ENCODE measurements around the gene TENM3. TPM values are rescaled to one million over a fixed set of nuclear protein-coding genes. Genes with fewer than 3 reads are reported as not detected.

TENM3 gene
- total RNA-seq, 4 donors from 2014 or later: 0.64 to 5.5 (median 2.1) TPM

DNA sequence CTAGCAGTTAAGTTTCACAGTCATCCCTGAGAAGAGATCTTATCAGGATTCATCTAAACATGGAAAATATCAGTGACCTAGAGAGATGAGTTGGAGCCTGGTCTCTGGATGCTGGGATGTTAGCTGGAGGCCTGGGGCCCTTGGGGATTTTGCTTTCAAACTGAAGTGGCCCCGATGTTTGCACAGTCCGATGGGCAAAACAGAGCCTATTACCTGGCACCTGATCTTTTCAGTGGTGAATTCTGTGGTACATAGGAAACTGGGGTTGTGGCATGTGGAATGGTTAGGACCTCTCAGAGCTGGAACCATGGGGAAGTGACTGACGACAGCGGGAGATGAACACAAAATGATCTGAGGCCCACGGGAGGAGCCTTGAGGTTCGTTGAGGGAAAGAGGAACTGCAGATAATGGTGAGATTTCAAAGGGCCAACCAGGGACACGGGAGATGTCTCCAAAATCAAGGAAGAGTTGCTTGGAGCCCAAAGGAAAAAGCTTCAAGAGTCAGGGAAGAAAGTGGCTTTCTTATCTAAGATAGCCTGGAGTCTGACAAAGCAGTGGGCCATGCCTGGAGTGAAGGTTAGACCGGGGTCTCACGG lies 17.8 kb upstream of the TENM3 start:
- Histone ChIP-seq H3K4me1 (peaks cover 0 to 31% (median 6%) of the 10 kb centered on the region in 3 donors), H3K9me3 (no peaks in the 10 kb centered on the region), H3K27ac (no peak overlapping the region), H3K4me3 (no peak overlapping the region), H3K27me3 (no peaks in the 10 kb centered on the region), H3K36me3 (no peaks in the 10 kb centered on the region)
- TF ChIP-seq, protein P1, sequence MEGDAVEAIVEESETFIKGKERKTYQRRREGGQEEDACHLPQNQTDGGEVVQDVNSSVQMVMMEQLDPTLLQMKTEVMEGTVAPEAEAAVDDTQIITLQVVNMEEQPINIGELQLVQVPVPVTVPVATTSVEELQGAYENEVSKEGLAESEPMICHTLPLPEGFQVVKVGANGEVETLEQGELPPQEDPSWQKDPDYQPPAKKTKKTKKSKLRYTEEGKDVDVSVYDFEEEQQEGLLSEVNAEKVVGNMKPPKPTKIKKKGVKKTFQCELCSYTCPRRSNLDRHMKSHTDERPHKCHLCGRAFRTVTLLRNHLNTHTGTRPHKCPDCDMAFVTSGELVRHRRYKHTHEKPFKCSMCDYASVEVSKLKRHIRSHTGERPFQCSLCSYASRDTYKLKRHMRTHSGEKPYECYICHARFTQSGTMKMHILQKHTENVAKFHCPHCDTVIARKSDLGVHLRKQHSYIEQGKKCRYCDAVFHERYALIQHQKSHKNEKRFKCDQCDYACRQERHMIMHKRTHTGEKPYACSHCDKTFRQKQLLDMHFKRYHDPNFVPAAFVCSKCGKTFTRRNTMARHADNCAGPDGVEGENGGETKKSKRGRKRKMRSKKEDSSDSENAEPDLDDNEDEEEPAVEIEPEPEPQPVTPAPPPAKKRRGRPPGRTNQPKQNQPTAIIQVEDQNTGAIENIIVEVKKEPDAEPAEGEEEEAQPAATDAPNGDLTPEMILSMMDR (IDR thresholded peaks at IDR 0.05): no peak
- no peak for TF ChIP-seq POLR2A (IDR thresholded peaks at IDR 0.05)
- DNase-seq: no peak
- 84 to 90% methylated on average over 7 to 9 of the region's 9 CpGs for WGBS, 2 donors
- intact Hi-C loops (cut with DNase I): no loop called here

DNA sequence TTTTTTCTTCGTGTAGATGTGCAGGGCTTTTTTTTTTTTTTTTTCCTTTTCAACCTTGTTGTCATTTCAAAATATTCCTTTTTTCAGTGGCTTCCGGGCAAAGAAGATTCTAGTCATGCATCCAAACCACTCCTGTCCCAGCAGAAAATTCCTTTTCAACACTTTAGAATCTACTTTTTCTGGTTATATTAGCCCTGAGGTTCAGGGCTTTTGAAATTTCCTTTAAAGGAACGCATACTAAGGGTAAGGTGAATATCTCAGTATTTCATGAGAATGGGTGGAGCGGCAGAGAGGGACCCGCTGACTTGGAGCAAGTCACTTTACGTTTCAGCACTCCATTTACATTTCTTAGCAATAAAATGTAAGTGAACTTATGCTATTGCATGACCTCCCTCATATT lies 15.6 kb upstream of the TENM3 start:
- WGBS, 2 donors: 84 to 85% methylated on average over 6 of the region's 6 CpGs

DNA sequence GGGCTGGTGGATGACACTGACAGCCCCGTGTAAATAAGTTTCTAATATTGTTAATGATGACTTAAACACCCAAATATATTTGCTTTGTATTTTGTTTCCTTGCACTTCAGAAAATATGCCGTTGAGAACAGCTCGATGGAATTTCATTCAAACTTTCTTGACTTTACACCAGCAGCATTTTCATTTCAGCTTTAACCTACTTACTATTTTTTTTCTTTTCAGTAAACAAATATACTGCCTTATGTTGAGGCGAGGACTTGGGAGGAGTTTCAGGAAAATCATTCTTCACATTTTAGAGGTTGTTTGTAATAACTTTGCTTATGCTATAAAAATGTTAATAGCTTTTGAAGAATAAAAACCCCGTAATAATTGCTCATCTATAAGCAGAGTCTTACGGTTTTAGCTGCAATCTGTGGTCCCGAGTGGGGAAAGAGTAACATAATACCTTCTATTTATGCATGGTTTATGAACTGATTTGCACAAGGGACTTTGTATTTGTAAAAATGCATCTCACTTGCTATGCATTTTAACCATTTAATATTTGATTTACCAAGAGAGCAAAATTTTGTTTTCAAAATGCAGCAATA lies 14.1 kb upstream of the TENM3 start:
- Histone ChIP-seq H3K9me3 (no peaks in the 10 kb centered on the region), H3K27ac (no peak overlapping the region), H3K4me3 (no peak overlapping the region), H3K4me1 (peaks cover 0 to 17% (median 3%) of the 10 kb centered on the region in 3 donors), H3K36me3 (no peaks in the 10 kb centered on the region), H3K27me3 (no peaks in the 10 kb centered on the region)
- 66% methylated on average over 7 of the region's 7 CpGs for WGBS, 2 donors
- no peak for DNase-seq
- TF ChIP-seq, protein P1 (IDR thresholded peaks at IDR 0.05): no peak
- TF ChIP-seq POLR2A (IDR thresholded peaks at IDR 0.05): no peak
- intact Hi-C loops (cut with DNase I): no loop called here

More for the DNA sequence above, 15.6 kb upstream of the TENM3 start:
- H3K36me3 ChIP-seq: no peaks in the 10 kb centered on the region
- H3K9me3 ChIP-seq: no peaks in the 10 kb centered on the region
- TF ChIP-seq, protein P1 (IDR thresholded peaks at IDR 0.05): no peak
- TF ChIP-seq POLR2A (IDR thresholded peaks at IDR 0.05): no peak
- H3K4me1 ChIP-seq: peaks cover 0 to 29% (median 6%) of the 10 kb centered on the region in 3 donors
- DNase-seq: no peak
- no peak overlapping the region for H3K27ac ChIP-seq
- no peaks in the 10 kb centered on the region for H3K27me3 ChIP-seq
- H3K4me3 ChIP-seq: no peak overlapping the region
- intact Hi-C loops (cut with DNase I): no loop called here

DNA sequence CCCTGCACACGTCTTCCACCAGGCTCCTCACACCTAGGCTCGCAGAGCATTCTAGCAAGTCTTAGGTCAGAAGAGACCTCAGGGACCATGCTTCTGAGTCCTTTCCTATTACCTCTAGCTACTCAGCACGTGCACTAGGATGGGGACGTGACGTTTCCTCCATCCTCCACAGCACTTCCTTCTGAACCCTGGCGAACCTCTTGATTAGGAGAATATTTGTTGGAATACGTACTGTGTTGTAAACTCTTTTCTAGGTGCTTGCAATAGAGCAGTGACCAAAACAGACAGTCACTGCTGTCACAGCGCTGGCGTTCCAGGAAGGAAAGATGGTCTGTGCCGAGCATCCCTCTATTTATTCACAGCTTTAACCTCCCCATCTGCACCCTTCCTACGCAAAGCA lies 12.9 kb upstream of the TENM3 start:
- intact Hi-C loops (cut with DNase I): no loop called here
- no peak overlapping the region for H3K4me3 ChIP-seq
- no peak overlapping the region for H3K27ac ChIP-seq
- peaks cover 0 to 5% (median 0%) of the 10 kb centered on the region in 3 donors for H3K4me1 ChIP-seq
- DNase-seq: no peak
- H3K36me3 ChIP-seq: no peaks in the 10 kb centered on the region
- 88 to 90% methylated on average over 11 of the region's 11 CpGs for WGBS, 2 donors
- no peaks in the 10 kb centered on the region for H3K9me3 ChIP-seq
- TF ChIP-seq POLR2A (IDR thresholded peaks at IDR 0.05): no peak
- TF ChIP-seq, protein P1 (IDR thresholded peaks at IDR 0.05): no peak
- H3K27me3 ChIP-seq: no peaks in the 10 kb centered on the region

DNA sequence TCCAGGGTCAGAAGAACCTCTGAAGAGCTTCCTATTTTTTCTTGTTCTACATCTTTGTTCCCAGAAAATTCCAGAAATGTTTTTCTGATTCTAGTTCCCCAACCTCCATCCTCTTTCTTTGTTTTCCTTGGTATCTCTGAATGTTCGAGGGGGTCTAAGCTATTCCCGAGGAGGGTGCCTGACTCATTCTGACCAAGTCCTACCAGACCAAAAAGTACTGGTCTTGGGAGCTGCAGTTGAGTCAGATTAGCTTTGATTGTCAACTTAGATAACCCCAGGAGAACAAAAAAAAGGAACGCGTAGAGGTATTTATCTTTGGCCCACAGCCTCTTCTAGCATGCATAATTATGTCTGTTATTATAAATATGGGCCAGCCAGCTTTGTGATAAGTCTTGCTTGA lies 12.1 kb upstream of the TENM3 start:
- no peaks in the 10 kb centered on the region for H3K9me3 ChIP-seq
- H3K4me3 ChIP-seq: no peak overlapping the region
- WGBS, 2 donors: 52 to 60% methylated on average over 3 to 4 of the region's 4 CpGs
- H3K36me3 ChIP-seq: no peaks in the 10 kb centered on the region
- no peaks in the 10 kb centered on the region for H3K4me1 ChIP-seq
- DNase-seq: no peak
- no peak for TF ChIP-seq POLR2A (IDR thresholded peaks at IDR 0.05)
- TF ChIP-seq, protein P1 (IDR thresholded peaks at IDR 0.05): no peak
- intact Hi-C loops (cut with DNase I): no loop called here
- H3K27ac ChIP-seq: no peak overlapping the region
- H3K27me3 ChIP-seq: no peaks in the 10 kb centered on the region

Measured in esophagus squamous epithelium (tissue), 5 donors.